OCI-LY7 (cell line): ENCODE results near the gene RASAL2. TPM values are rescaled to one million over a fixed set of nuclear protein-coding genes. Genes with fewer than 3 reads are reported as not detected.

Experiments
- BruUV-seq: library from RNA; stranded (reverse); fragments of 400-500 nt; replicated peaks from 2 replicates; lab custom pipeline; 2021; lab: Mats Ljungman, UMichigan
- CTCF ChIA-PET: fragments of 300-600 bp; sonication (Branson Sonifier 250); formaldehyde crosslinking; loops from one replicate; lab custom pipeline; 2022; ENCODE audit warnings: antibody characterized with exemption; ENCODE audit not compliant: unreplicated experiment; lab: Charles Lee
- POLR2A ChIA-PET: fragments of 300-600 bp; sonication (Branson Sonifier 250); formaldehyde crosslinking; loops from one replicate; lab custom pipeline; 2022; ENCODE audit warnings: antibody characterized with exemption; lab: Charles Lee
- DNase-seq: peaks from one replicate; pipeline ENCODE4 v3.0.0-alpha.2; 2015; ENCODE audit warnings: low spot score
- H2AFZ ChIP-seq: fragments of 200-600 bp; sonication (generic), shearing (Covaris generic); 2 replicates; pipeline ENCODE4 v1.6.1; 2014; ENCODE audit warnings: mild to moderate bottlenecking, antibody characterized with exemption, low read length, moderate library complexity
- H3K27ac ChIP-seq: fragments of 200-600 bp; sonication (generic); 2 replicates; pipeline ENCODE4 v1.5.1; 2014; ENCODE audit warnings: mixed run types, low read depth, mild to moderate bottlenecking, moderate library complexity, low read length, inconsistent platforms; ENCODE audit not compliant: poor library complexity, severe bottlenecking
- H3K36me3 ChIP-seq: fragments of 200-600 bp; sonication (generic); 2 replicates; pipeline ENCODE4 v1.6.1; 2014; ENCODE audit warnings: mild to moderate bottlenecking, antibody characterized with exemption, low read length, moderate library complexity, mixed read lengths; ENCODE audit not compliant: insufficient read depth
- H3K4me1 ChIP-seq: fragments of 200-600 bp; sonication (generic); 2 replicates; pipeline ENCODE4 v1.5.1; 2014; ENCODE audit warnings: mild to moderate bottlenecking, low read length; ENCODE audit not compliant: insufficient read depth, poor library complexity, severe bottlenecking
- H3K4me2 ChIP-seq: fragments of 200-600 bp; sonication (generic); 2 replicates; pipeline ENCODE4 v1.6.1; 2014; ENCODE audit warnings: mild to moderate bottlenecking, low read length
- H3K4me3 ChIP-seq: fragments of 200-600 bp; sonication (generic); 2 replicates; pipeline ENCODE4 v1.5.1; 2014; ENCODE audit warnings: mild to moderate bottlenecking, low read depth, low read length; ENCODE audit not compliant: poor library complexity, severe bottlenecking
- H3K79me2 ChIP-seq: fragments of 200-600 bp; sonication (generic); 2 replicates; pipeline ENCODE4 v1.6.1; 2016; ENCODE audit warnings: low read depth, mild to moderate bottlenecking, low read length, moderate library complexity, mixed read lengths; ENCODE audit not compliant: insufficient read depth
- H3K9me2 ChIP-seq: fragments of 200-600 bp; sonication (generic); 2 replicates; pipeline ENCODE4 v1.6.1; 2016; ENCODE audit warnings: mild to moderate bottlenecking, low read length, mixed read lengths; ENCODE audit not compliant: insufficient read depth
- H3K9me3 ChIP-seq: fragments of 200-600 bp; sonication (generic); 2 replicates; pipeline ENCODE4 v1.6.1; 2014; ENCODE audit warnings: mild to moderate bottlenecking, mixed run types, low read length, mixed read lengths
- H4K20me1 ChIP-seq: fragments of 200-600 bp; sonication (generic); 2 replicates; pipeline ENCODE4 v1.6.1; 2014; ENCODE audit warnings: mild to moderate bottlenecking, antibody characterized with exemption, low read length, moderate library complexity, mixed read lengths; ENCODE audit not compliant: insufficient read depth
- CTCF ChIP-seq: fragments of 200-600 bp; sonication (generic); conservative IDR thresholded peaks from 2 replicates; pipeline ENCODE4 v1.5.1; 2014; ENCODE audit warnings: mild to moderate bottlenecking, antibody characterized with exemption, low read length, moderate library complexity, mixed read lengths
- EZH2phosphoT487 ChIP-seq: fragments of 200-600 bp; sonication (generic); IDR thresholded peaks from 2 replicates; pipeline ENCODE4 v1.6.1; 2018; ENCODE audit warnings: low read depth, borderline replicate concordance, mild to moderate bottlenecking, mixed run types, antibody characterized with exemption, low read length, moderate library complexity, mixed read lengths
- intact Hi-C: fragments of 100-400 bp; cut with micrococcal nuclease; formaldehyde crosslinking; loops from one replicate; pipeline ENCODE4 v1.10.0; 2022; ENCODE audit not compliant: unreplicated experiment
- total RNA-seq, 2 experiments: library from RNA; depleted of rRNA in 1 of 2; stranded (reverse); fragments of >200 nt in 1 of 2; shearing (Covaris generic) in 1 of 2; gene quantifications; 2 replicates each; pipeline ENCODE4 v1.2.3, GENCODE V29; 2014 to 2022

RASAL2 gene
- total RNA-seq, 2 experiments from 2014 or later: 0.09 to 0.27 TPM

- Histone ChIP-seq H3K36me3 (no peaks in the 10 kb centered on the region), H3K9me2 (no peaks in the 10 kb centered on the region), H4K20me1 (no peaks in the 10 kb centered on the region), H3K9me3 (no peaks in the 10 kb centered on the region), H3K4me3 (no peak overlapping the region), H3K79me2 (no peaks in the 10 kb centered on the region), H2AFZ (no peak overlapping the region), H3K27ac (no peak overlapping the region), H3K4me1 (no peaks in the 10 kb centered on the region), H3K4me2 (no peak overlapping the region)
- TF ChIP-seq CTCF (no peak), EZH2phosphoT487 (no peak)
- CTCF ChIA-PET: no interaction called here
- intact Hi-C loops: loop anchor here (10.0 kb wide), 1 partner anchor 134 kb away; no protein-coding TSS in a partner anchor
- no peak for DNase-seq
- no TSS peak for BruUV-seq
- POLR2A ChIA-PET: interaction anchor here (0.7 to 1.1 kb wide), 2 partner anchors 9 to 12 kb away, joined by 3 read pairs; no protein-coding TSS in a partner anchor
Measured at GRCh38 chr1:178188306-178188705, 94.4 kb downstream of the RASAL2 start.

GRCh38 chr1:178189814-178190213, 95.9 kb downstream of the RASAL2 start:
- no peaks in the 10 kb centered on the region for H3K79me2 ChIP-seq
- H3K4me3 ChIP-seq: no peak overlapping the region
- TF ChIP-seq CTCF (peak; percentile 75), EZH2phosphoT487 (no peak)
- no peaks in the 10 kb centered on the region for H3K36me3 ChIP-seq
- no TSS peak for BruUV-seq
- H3K4me1 ChIP-seq: no peaks in the 10 kb centered on the region
- no peaks in the 10 kb centered on the region for H3K9me2 ChIP-seq
- ChIA-PET POLR2A (no interaction called here), CTCF (no interaction called here)
- H3K9me3 ChIP-seq: no peaks in the 10 kb centered on the region
- peak; percentile 23 for DNase-seq
- no peaks in the 10 kb centered on the region for H4K20me1 ChIP-seq
- H2AFZ ChIP-seq: no peak overlapping the region
- intact Hi-C loops: loop anchor here (5.0 to 10.0 kb wide), 2 partner anchors 135 to 158 kb away; no protein-coding TSS in a partner anchor
- no peak overlapping the region for H3K4me2 ChIP-seq
- no peak overlapping the region for H3K27ac ChIP-seq

GRCh38 chr1:178190881-178191280, 97.0 kb downstream of the RASAL2 start:
- no peaks in the 10 kb centered on the region for H3K79me2 ChIP-seq
- no peak for DNase-seq
- no peaks in the 10 kb centered on the region for H4K20me1 ChIP-seq
- intact Hi-C loops: loop anchor here (5.0 kb wide), 1 partner anchor 159 kb away; no protein-coding TSS in a partner anchor
- H3K4me2 ChIP-seq: no peak overlapping the region
- H3K36me3 ChIP-seq: no peaks in the 10 kb centered on the region
- no peaks in the 10 kb centered on the region for H3K4me1 ChIP-seq
- H3K9me2 ChIP-seq: no peaks in the 10 kb centered on the region
- no peak overlapping the region for H3K27ac ChIP-seq
- no peaks in the 10 kb centered on the region for H3K9me3 ChIP-seq
- ChIA-PET POLR2A (no interaction called here), CTCF (no interaction called here)
- BruUV-seq: no TSS peak
- TF ChIP-seq EZH2phosphoT487 (no peak), CTCF (no peak)
- no peak overlapping the region for H2AFZ ChIP-seq
- no peak overlapping the region for H3K4me3 ChIP-seq
